ENCODE results near the gene SPEM1.
"Not testable (repeated sequence)": the region's sequence is repeated elsewhere in the genome, so short reads cannot be mapped to it uniquely, and the experiment has no call there.

The SPEM1 gene

GRCh38 chr17:7468804-7469389 is 48.8 kb downstream of the SPEM1 start:
- no peak for DNase-seq (ENCODE audit: low read depth)

- DNase-seq (ENCODE audit: low read depth) = not testable (repeated sequence)
Measured at GRCh38 chr17:7469843-7470242, 49.7 kb downstream of the SPEM1 start.

- DNase-seq (ENCODE audit: low read depth) = not testable (repeated sequence)
Measured at GRCh38 chr17:7470457-7470973, 50.4 kb downstream of the SPEM1 start.
